ENCODE measurements around the gene ARID1B.

Gene ARID1B

DNA sequence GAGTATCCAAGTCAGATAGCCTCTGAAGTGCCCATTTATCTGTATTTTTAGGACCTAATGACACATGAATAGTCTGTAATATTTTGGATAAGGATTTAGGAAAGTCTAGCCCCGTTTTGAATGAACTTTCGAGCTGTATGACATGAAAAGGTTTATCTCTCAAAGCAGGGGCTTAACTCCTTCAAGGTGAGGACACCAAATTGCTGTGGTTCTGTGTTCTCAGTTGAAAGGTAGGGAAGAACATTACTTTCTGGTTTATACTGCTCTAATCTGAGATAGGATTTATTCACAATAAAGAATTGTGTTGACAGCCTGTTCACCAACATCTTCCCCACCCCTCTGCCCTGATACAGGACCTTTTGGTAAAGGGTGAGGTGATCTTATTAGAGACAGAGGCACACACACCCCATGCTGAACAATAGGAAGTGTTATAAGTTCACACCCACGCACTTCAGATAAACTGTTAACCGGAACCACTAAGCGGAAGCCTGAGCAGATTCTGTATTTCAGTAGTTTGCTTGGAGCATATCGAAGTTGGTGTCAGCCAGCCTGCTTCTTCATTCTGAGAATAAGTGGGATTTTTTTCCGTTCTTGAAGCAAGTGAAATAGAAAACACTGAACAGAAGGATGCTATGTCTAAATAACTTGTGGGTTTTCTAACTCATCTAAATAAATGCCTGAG, 322.9 kb downstream of the ARID1B start:
- Histone ChIP-seq H2AFZ (ENCODE audit: low read length) (no peak overlapping the region), H3K9ac (ENCODE audit: low read length) (no peak overlapping the region), H3K36me3 (replicated peaks; ENCODE audit: insufficient read depth, low read length) (no peaks in the 10 kb centered on the region), H3F3A (ENCODE audit: insufficient read depth, low read length) (no peaks in the 10 kb centered on the region), H3K9me3 (replicated peaks; ENCODE audit: insufficient read depth, low read length) (no peaks in the 10 kb centered on the region), H3K4me3 (ENCODE audit: low read length) (no peak overlapping the region), H3K4me1 (ENCODE audit: low read length) (no peaks in the 10 kb centered on the region), H3K9me2 (replicated peaks; ENCODE audit: insufficient read depth, low read length) (no peaks in the 10 kb centered on the region), H3K4me2 (ENCODE audit: low read depth, low read length) (no peak overlapping the region), H3K79me2 (ENCODE audit: low read length) (no peaks in the 10 kb centered on the region), H4K20me1 (ENCODE audit: insufficient read depth, low read length) (no peaks in the 10 kb centered on the region), H3K27me3 (replicated peaks; ENCODE audit: insufficient read depth, low read length) (no peaks in the 10 kb centered on the region), H3K27ac (ENCODE audit: low read length) (no peak overlapping the region)
- TF ChIP-seq, protein P1, sequence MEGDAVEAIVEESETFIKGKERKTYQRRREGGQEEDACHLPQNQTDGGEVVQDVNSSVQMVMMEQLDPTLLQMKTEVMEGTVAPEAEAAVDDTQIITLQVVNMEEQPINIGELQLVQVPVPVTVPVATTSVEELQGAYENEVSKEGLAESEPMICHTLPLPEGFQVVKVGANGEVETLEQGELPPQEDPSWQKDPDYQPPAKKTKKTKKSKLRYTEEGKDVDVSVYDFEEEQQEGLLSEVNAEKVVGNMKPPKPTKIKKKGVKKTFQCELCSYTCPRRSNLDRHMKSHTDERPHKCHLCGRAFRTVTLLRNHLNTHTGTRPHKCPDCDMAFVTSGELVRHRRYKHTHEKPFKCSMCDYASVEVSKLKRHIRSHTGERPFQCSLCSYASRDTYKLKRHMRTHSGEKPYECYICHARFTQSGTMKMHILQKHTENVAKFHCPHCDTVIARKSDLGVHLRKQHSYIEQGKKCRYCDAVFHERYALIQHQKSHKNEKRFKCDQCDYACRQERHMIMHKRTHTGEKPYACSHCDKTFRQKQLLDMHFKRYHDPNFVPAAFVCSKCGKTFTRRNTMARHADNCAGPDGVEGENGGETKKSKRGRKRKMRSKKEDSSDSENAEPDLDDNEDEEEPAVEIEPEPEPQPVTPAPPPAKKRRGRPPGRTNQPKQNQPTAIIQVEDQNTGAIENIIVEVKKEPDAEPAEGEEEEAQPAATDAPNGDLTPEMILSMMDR (IDR thresholded peaks at IDR 0.05; ENCODE audit: low read length) = no peak
- TF ChIP-seq EZH2phosphoT487 (IDR thresholded peaks at IDR 0.05; ENCODE audit: low read length) = no peak
- no peak for TF ChIP-seq EZH2 (optimal IDR thresholded peaks at IDR 0.05; ENCODE audit: low read depth, low read length)
- DNase-seq = no peak

DNA sequence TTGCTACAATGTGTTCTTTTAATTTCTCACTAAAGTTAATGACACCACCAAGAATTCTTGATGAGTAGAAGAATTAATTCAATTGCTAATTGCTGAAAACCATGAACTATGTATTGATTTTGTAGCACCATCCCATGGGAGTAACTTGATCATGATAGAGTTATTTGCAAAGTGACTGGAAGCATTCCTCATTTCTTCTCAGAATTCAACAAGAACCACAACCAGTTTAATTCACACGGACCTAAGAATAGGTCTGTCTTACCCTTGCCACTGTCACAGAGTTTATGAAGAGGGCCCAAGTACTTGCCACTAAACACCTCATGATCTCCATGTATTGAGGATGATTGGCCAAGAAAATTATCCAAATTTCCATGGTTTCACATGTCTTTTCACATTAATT, 324.0 kb downstream of the ARID1B start:
- H3K4me2 ChIP-seq (ENCODE audit: low read depth, low read length) = no peak overlapping the region
- no peak for DNase-seq
- H3K4me1 ChIP-seq (ENCODE audit: low read length) = no peaks in the 10 kb centered on the region
- H2AFZ ChIP-seq (ENCODE audit: low read length) = no peak overlapping the region
- H3K9ac ChIP-seq (ENCODE audit: low read length) = no peak overlapping the region
- no peaks in the 10 kb centered on the region for H3K27me3 ChIP-seq (replicated peaks; ENCODE audit: insufficient read depth, low read length)
- no peaks in the 10 kb centered on the region for H3F3A ChIP-seq (ENCODE audit: insufficient read depth, low read length)
- no peaks in the 10 kb centered on the region for H3K9me2 ChIP-seq (replicated peaks; ENCODE audit: insufficient read depth, low read length)
- no peaks in the 10 kb centered on the region for H3K36me3 ChIP-seq (replicated peaks; ENCODE audit: insufficient read depth, low read length)
- no peak overlapping the region for H3K27ac ChIP-seq (ENCODE audit: low read length)
- H3K79me2 ChIP-seq (ENCODE audit: low read length) = no peaks in the 10 kb centered on the region
- H3K4me3 ChIP-seq (ENCODE audit: low read length) = no peak overlapping the region
- no peaks in the 10 kb centered on the region for H4K20me1 ChIP-seq (ENCODE audit: insufficient read depth, low read length)
- no peak for TF ChIP-seq EZH2 (optimal IDR thresholded peaks at IDR 0.05; ENCODE audit: low read depth, low read length)
- TF ChIP-seq, protein P1 (IDR thresholded peaks at IDR 0.05; ENCODE audit: low read length) = no peak
- no peak for TF ChIP-seq EZH2phosphoT487 (IDR thresholded peaks at IDR 0.05; ENCODE audit: low read length)
- H3K9me3 ChIP-seq (replicated peaks; ENCODE audit: insufficient read depth, low read length) = no peaks in the 10 kb centered on the region

DNA sequence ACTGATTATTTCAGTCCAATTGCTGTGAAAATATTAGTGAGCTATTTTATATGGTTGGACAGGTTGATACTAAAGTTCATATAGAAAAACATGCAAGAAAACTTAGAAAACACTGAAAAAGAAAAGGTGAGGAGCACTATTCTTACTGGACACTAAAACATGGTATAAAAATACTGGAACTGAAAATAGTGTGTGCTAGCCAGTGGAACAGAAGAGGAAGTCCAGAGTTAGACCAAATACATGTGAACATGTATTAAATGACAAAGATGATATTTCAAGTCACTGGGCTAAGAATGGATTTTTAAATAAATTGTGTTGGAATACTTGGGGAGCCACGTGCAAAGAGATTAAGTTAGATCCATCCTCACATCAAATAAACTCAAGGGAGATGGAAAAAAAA, 327.6 kb downstream of the ARID1B start:
- H3K27ac ChIP-seq (ENCODE audit: low read length) = no peak overlapping the region
- H3K79me2 ChIP-seq (ENCODE audit: low read length) = no peaks in the 10 kb centered on the region

More for the DNA sequence above, 327.6 kb downstream of the ARID1B start:
- Histone ChIP-seq H3F3A (ENCODE audit: insufficient read depth, low read length) (no peaks in the 10 kb centered on the region), H3K9me3 (replicated peaks; ENCODE audit: insufficient read depth, low read length) (no peaks in the 10 kb centered on the region), H3K27me3 (replicated peaks; ENCODE audit: insufficient read depth, low read length) (no peaks in the 10 kb centered on the region), H3K4me2 (ENCODE audit: low read depth, low read length) (no peak overlapping the region), H3K36me3 (replicated peaks; ENCODE audit: insufficient read depth, low read length) (no peaks in the 10 kb centered on the region), H3K9me2 (replicated peaks; ENCODE audit: insufficient read depth, low read length) (no peaks in the 10 kb centered on the region), H2AFZ (ENCODE audit: low read length) (no peak overlapping the region), H3K4me1 (ENCODE audit: low read length) (no peaks in the 10 kb centered on the region), H3K9ac (ENCODE audit: low read length) (no peak overlapping the region), H3K4me3 (ENCODE audit: low read length) (no peak overlapping the region), H4K20me1 (ENCODE audit: insufficient read depth, low read length) (no peaks in the 10 kb centered on the region)
- TF ChIP-seq EZH2 (optimal IDR thresholded peaks at IDR 0.05; ENCODE audit: low read depth, low read length) = no peak
- TF ChIP-seq EZH2phosphoT487 (IDR thresholded peaks at IDR 0.05; ENCODE audit: low read length) = no peak
- TF ChIP-seq, protein P1 (IDR thresholded peaks at IDR 0.05; ENCODE audit: low read length) = no peak
- DNase-seq = no peak

Measured in MM.1S (cell line).